Lung (tissue), 12 donors: ENCODE results near the gene AGBL2. TPM values are rescaled to one million over a fixed set of nuclear protein-coding genes. Genes with fewer than 3 reads are reported as not detected.
"Not testable (repeated sequence)": the region's sequence is repeated elsewhere in the genome, so short reads cannot be mapped to it uniquely, and the experiment has no call there.

Experiments
- ATAC-seq: fragments of 200-7000 bp; cut with Tn5 transposase; one replicate; pipeline ENCODE4 v1.9.1; 2020; ENCODE audit warnings: moderate number of reproducible peaks; ENCODE audit not compliant: insufficient read depth, low FRiP score
- DNase-seq, 3 donors: peaks; one replicate each; pipeline ENCODE4 v3.0.0-alpha.2; 2013 to 2017
- H3K27ac ChIP-seq, 2 donors: one replicate each; pipeline ENCODE4 v1.5.1; 2013; ENCODE audit warnings: mild to moderate bottlenecking in 2 of 2, moderate library complexity in 2 of 2, control low read depth in 1 of 2, inconsistent platforms in 1 of 2, low read depth in 1 of 2, low read length in 1 of 2
- H3K27me3 ChIP-seq, 3 donors: one replicate each; pipeline ENCODE4 v1.5.1; 2013; ENCODE audit warnings: low read length in 2 of 3; ENCODE audit not compliant: control insufficient read depth in 3 of 3, insufficient read depth in 3 of 3
- H3K36me3 ChIP-seq, 4 donors: one replicate each; pipeline ENCODE4 v1.5.1; 2013; ENCODE audit warnings: low read length in 4 of 4, mild to moderate bottlenecking in 1 of 4, moderate library complexity in 1 of 4; ENCODE audit not compliant: control insufficient read depth in 4 of 4, insufficient read depth in 4 of 4
- H3K4me1 ChIP-seq, 5 donors: one replicate each; pipeline ENCODE4 v1.5.1; 2013; ENCODE audit warnings: low read length in 5 of 5, mild to moderate bottlenecking in 2 of 5, moderate library complexity in 1 of 5; ENCODE audit not compliant: control insufficient read depth in 5 of 5, insufficient read depth in 5 of 5
- H3K4me3 ChIP-seq: one replicate; pipeline ENCODE4 v1.5.1; 2013; ENCODE audit warnings: mild to moderate bottlenecking, control low read depth, moderate library complexity
- H3K9ac ChIP-seq, 2 donors: one replicate each; pipeline ENCODE4 v1.5.1; 2013; ENCODE audit warnings: low read length in 2 of 2, control low read depth in 1 of 2; ENCODE audit not compliant: insufficient read depth in 1 of 2
- H3K9me3 ChIP-seq, 4 donors: one replicate each; pipeline ENCODE4 v1.5.1; 2013; ENCODE audit warnings: low read length in 3 of 4, mild to moderate bottlenecking in 1 of 4, moderate library complexity in 1 of 4; ENCODE audit not compliant: control insufficient read depth in 4 of 4, insufficient read depth in 3 of 4
- WGBS, 2 donors: extraction: QIAGEN DNeasy Blood & Tissue Kit; methylation state at CpG; one replicate each; pipeline ENCODE4 v1.1.7; 2013; 5-methylcytosine and 5-hydroxymethylcytosine counted together
- polyA plus RNA-seq, 2 donors: library from polyadenylated mRNA; stranded (reverse); fragments of 200-250 nt; gene quantifications; one replicate each; pipeline ENCODE4 v1.2.1, GENCODE V29; 2013
- total RNA-seq, 2 donors: library from RNA; depleted of rRNA in 1 of 2; stranded (reverse); fragments of >200 nt in 1 of 2; gene quantifications; one replicate each; pipeline ENCODE4 v1.2.1, GENCODE V29; 2014 to 2021
- TF ChIP-seq, protein P1 (sequence below): IDR thresholded peaks from 2 replicates; pipeline ENCODE4 v1.5.1; 2012; ENCODE audit warnings: mild to moderate bottlenecking; ENCODE audit errors: control extremely low read depth, extremely low read depth
- donor health status: control.
- donor health status: control.
- donor health status: Bipolar disorder and iron deficiency.
- donor health status: healthy.
- donor health status: DM: yes; HTN: yes; CAD: no.

AGBL2 gene
- total and polyA plus RNA-seq, 4 donors: 3.1 to 12.5 (median 7.1) TPM

GRCh38 chr11:47669856-47670255 lies 45.3 kb downstream of the AGBL2 start:
- Histone ChIP-seq H3K27me3 (no peaks in the 10 kb centered on the region), H3K27ac (no peak overlapping the region), H3K9me3 (no peaks in the 10 kb centered on the region), H3K36me3 (no peaks in the 10 kb centered on the region), H3K4me1 (peaks cover 0 to 14% (median 0%) of the 10 kb centered on the region in 5 donors), H3K9ac (no peak overlapping the region), H3K4me3 (no peak overlapping the region)
- DNase-seq (no peak), ATAC-seq (no peak)
- 97% methylated on average over 6 of the region's 6 CpGs for WGBS, 2 donors
- TF ChIP-seq, protein P1, sequence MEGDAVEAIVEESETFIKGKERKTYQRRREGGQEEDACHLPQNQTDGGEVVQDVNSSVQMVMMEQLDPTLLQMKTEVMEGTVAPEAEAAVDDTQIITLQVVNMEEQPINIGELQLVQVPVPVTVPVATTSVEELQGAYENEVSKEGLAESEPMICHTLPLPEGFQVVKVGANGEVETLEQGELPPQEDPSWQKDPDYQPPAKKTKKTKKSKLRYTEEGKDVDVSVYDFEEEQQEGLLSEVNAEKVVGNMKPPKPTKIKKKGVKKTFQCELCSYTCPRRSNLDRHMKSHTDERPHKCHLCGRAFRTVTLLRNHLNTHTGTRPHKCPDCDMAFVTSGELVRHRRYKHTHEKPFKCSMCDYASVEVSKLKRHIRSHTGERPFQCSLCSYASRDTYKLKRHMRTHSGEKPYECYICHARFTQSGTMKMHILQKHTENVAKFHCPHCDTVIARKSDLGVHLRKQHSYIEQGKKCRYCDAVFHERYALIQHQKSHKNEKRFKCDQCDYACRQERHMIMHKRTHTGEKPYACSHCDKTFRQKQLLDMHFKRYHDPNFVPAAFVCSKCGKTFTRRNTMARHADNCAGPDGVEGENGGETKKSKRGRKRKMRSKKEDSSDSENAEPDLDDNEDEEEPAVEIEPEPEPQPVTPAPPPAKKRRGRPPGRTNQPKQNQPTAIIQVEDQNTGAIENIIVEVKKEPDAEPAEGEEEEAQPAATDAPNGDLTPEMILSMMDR: no peak

GRCh38 chr11:47668665-47669064 lies 46.5 kb downstream of the AGBL2 start:
- ATAC-seq: no peak
- H3K4me1 ChIP-seq: peaks cover 0 to 14% (median 0%) of the 10 kb centered on the region in 5 donors
- no peak overlapping the region for H3K27ac ChIP-seq
- H3K36me3 ChIP-seq: no peaks in the 10 kb centered on the region
- H3K9me3 ChIP-seq: no peaks in the 10 kb centered on the region
- no peak overlapping the region for H3K9ac ChIP-seq
- no peaks in the 10 kb centered on the region for H3K27me3 ChIP-seq
- no peak overlapping the region for H3K4me3 ChIP-seq
- TF ChIP-seq, protein P1: no peak
- DNase-seq: peak in 1 of 3 donors; percentile 24

DNA sequence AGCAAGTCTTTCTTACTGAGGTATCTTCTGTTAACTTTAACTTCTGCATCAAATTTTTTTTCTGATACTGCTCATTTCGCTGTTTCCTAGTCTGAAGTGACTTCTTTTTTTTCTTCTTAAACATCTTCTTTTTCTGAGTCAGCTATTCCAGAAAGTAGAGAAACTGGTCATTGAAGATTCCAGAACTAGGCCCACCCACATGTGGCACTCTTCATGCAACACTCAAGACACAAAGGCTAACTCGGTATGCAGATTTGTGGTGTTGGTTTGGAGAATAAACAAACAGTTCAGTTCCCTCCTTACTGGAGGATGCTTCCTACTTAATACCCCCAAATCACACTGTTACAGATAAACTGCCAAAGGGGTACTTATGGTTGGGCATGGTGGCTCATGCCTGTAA lies 47.6 kb downstream of the AGBL2 start:
- no peak overlapping the region for H3K27ac ChIP-seq
- no peaks in the 10 kb centered on the region for H3K36me3 ChIP-seq
- DNase-seq (peak; percentile 89 to 93 (median 92)), ATAC-seq (no peak)
- H3K4me3 ChIP-seq: no peak overlapping the region
- no peak overlapping the region for H3K9ac ChIP-seq
- H3K9me3 ChIP-seq: no peaks in the 10 kb centered on the region
- TF ChIP-seq, protein P1: no peak
- H3K4me1 ChIP-seq: peaks cover 0 to 14% (median 0%) of the 10 kb centered on the region in 5 donors
- WGBS, 2 donors: 77 to 82% methylated on average over 2 of the region's 2 CpGs
- H3K27me3 ChIP-seq: no peaks in the 10 kb centered on the region

DNA sequence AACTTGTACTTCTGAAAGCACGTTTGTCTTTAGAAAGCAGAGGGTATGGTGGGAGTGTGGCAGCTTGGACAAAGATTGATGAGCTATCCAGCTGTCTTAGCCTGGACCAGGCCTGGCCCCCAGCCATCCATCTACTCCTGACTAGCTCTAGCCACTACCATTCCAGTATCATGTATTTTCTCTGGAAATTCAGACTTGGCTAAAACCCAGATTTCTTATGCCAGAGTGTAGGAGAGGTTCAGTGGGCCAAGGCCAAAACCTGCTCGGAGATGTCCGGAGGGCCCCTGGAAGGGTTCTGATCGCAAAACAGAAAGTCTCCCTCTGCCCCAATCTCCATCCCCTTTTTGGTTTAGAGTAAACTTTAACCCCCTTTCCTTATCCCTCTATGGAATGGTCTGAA lies 48.0 kb downstream of the AGBL2 start:
- H3K4me1 ChIP-seq: peaks cover 0 to 14% (median 0%) of the 10 kb centered on the region in 5 donors
- TF ChIP-seq, protein P1: no peak
- no peaks in the 10 kb centered on the region for H3K9me3 ChIP-seq
- DNase-seq: peak; percentile 76 to 81 (median 81)
- ATAC-seq: no peak
- no peaks in the 10 kb centered on the region for H3K27me3 ChIP-seq
- no peaks in the 10 kb centered on the region for H3K36me3 ChIP-seq
- H3K9ac ChIP-seq: no peak overlapping the region
- 75 to 76% methylated on average over 4 of the region's 4 CpGs for WGBS, 2 donors
- no peak overlapping the region for H3K4me3 ChIP-seq
- H3K27ac ChIP-seq: no peak overlapping the region

GRCh38 chr11:47664936-47665335 lies 50.2 kb downstream of the AGBL2 start:
- H3K9ac ChIP-seq, H3K27me3 ChIP-seq, DNase-seq, ATAC-seq, H3K36me3 ChIP-seq, H3K27ac ChIP-seq, H3K9me3 ChIP-seq, H3K4me3 ChIP-seq: not testable (repeated sequence)
- peaks cover 0 to 18% (median 5%) of the 10 kb centered on the region in 5 donors for H3K4me1 ChIP-seq
- 92 to 95% methylated on average over 4 of the region's 4 CpGs for WGBS, 2 donors
